Stimulated activated CD8-positive, alpha-beta memory T cell treated with anti-CD3 and anti-CD28 coated beads, Interleukin-12 subunit alpha, Interleukin-12 subunit beta, amount 100 ng/mL, for 4 hours (primary cell): ENCODE data around the gene IBA57.

Experiments
- DNase-seq: peaks from one replicate; pipeline ENCODE4 v3.0.0-alpha.2; 2020; ENCODE audit warnings: low read depth

IBA57 gene

DNA sequence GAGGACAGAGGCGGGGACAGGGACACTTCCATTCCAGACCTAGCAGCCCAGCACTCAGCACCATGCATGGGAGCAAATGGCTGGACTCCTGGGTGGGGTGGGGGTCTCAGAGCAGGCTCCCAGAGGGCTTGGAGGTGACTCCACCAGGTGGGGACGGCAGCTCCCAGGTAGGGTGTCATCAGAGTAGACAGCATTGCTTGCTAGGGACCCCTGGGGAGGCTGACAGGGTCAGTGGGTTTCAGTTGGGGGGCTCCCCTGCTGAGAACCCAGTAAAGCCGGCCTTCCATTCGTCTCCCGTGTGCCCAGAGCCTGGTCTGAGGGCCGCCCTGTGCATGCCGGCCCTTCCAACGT, 20.6 kb upstream of the IBA57 start:
- no peak for DNase-seq

DNA sequence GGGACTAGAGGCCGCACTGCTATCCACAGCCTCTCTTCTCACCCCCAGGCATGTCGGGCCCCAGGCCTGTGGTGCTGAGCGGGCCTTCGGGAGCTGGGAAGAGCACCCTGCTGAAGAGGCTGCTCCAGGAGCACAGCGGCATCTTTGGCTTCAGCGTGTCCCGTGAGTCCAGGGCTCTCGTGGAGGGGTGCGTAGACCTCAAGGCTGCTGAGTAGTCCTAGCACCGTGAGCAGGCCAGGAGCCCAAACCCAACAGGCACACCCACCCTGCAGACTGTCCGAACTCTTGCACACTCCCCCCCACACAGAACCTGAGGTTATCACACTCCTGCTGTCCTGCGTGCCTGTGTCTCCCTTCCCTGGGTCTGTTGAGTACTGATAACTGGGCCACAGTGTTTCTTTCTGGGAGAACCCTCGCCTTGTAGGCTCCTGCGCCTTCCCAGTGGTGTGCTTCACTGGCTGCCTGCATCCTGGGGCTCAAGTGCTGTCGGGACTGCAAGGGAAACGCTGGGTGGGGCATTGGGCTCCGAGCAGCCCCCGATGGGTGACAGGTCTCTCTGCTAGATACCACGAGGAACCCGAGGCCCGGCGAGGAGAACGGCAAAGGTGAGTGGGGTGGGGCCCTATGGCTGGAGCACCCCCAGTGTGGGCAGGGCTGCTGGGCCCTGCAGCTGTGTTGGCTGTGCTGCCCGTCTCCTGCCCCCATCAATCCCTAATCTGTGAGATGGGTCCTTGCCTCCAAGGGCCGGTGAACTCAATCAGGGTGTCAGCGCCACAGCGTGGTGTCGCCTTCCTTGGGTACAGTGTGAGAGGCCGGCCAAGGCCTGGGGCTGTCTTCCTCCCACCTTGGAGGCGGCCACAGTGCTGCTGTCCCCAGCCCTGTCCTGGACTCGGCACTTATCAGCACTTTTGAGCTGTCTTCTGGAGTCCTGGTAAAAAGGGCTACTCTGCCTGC, 19.9 kb upstream of the IBA57 start:
- no peak for DNase-seq

GRCh38 chr1:228146417-228147150, 19.0 kb upstream of the IBA57 start:
- no peak for DNase-seq

DNA sequence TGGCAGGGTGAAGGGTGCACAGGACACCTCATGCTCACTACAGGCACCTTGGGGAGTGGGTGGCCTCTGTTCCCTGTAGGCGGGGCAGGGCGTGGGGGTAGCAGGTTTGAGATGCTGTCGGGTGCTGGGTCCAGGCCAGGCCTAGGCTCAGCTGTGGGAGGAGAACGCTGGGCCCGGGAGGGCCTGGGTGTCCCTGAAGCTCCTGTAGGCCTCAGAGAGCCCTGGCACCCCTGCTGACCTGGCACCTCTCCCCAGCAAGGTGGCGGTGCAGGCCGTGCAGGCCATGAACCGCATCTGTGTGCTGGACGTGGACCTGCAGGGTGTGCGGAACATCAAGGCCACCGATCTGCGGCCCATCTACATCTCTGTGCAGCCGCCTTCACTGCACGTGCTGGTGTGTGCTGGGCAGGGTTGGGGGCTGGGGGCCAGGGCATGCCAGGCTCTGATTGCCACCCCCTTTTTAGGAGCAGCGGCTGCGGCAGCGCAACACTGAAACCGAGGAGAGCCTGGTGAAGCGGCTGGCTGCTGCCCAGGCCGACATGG, 18.4 kb upstream of the IBA57 start:
- DNase-seq, result no peak

GRCh38 chr1:228147768-228148167, 17.8 kb upstream of the IBA57 start:
- no peak for DNase-seq

DNA sequence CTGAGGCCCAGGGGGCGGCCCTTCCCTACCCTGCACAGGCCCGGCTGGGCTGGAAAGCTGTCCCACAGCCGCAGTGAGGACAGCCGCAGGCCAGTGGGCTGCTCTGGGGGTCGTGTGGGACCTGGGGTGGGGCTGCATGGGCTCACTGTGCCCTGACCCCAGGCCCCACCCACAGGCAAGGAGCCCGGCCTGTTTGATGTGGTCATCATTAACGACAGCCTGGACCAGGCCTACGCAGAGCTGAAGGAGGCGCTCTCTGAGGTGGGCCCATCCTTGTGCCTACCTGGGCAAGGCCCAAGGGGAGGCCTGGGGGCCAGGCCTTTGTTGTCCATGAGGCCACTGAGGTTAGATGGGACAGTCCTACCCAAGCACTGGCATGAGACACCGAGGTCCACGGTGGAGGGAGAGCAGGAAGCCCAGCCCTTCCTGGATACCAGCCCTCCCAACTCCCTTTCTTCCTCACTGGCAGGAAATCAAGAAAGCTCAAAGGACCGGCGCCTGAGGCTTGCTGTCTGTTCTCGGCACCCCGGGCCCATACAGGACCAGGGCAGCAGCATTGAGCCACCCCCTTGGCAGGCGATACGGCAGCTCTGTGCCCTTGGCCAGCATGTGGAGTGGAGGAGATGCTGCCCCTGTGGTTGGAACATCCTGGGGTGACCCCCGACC, 17.3 kb upstream of the IBA57 start:
- no peak for DNase-seq

GRCh38 chr1:228148935-228149405, 16.6 kb upstream of the IBA57 start:
- no peak for DNase-seq

GRCh38 chr1:228149406-228150119, 16.0 kb upstream of the IBA57 start, which contains the start of gene GJC2:
TSS of gene GJC2 (plus strand) at chr1:228149930. CDS start at chr1:228157759, 7,829 bp downstream.
- DNase-seq, result no peak

DNA sequence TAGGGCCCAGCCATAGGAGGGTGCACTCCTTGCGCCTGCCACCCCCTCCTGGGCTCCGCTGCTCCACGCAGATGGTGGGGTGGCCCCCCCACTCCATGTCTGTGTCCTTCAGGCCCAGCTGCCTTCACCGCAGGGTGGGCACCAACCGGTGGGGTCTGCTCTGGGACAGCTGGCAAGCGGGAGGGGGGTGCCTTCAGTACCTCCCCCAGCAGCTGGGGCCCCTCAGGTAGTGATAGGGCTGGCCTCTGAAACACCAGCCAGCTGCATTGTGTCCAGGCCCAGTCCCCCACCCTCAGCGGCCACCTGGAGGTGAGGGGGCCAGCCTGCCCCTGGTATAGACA, 15.5 kb upstream of the IBA57 start:
- no peak for DNase-seq

- no peak for DNase-seq
Observed at GRCh38 chr1:228150461-228151179, 15.0 kb upstream of the IBA57 start.

DNA sequence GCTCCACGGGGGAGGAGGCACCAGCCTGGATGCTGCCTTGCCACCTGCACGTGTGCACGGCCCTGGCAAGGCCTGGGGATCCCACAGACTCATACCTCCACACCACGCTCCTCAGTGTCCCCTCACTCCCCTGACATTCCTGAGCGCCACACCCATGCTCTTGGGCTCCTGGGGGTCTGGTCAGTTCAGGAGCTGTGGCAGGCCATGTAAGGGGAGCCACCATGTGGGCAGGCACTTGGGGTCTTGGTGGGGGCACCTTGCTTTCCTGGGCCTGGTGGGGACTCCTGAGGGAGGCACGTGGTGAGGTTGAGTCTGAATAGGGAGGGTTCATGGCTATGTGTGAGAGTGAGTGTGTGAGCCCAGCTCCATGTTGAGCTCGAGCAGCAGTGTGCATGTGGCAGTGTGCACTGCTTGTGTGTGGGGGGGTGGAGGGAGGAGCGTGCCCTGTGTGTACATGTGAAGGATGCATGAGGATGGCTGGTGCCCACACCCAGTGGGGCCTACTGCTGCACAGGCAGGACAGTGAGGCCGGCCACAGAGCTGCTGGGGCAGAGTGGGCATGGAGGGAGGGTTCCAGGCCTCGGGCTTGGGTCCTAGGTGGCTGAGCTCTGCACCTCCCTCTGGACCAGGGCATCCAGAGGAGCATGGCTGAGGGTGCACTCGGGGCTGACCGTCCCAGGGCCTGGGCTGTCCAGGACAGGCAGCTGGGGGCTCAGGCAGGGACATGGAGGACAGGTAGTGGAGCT, 14.3 kb upstream of the IBA57 start:
- no peak for DNase-seq

DNA sequence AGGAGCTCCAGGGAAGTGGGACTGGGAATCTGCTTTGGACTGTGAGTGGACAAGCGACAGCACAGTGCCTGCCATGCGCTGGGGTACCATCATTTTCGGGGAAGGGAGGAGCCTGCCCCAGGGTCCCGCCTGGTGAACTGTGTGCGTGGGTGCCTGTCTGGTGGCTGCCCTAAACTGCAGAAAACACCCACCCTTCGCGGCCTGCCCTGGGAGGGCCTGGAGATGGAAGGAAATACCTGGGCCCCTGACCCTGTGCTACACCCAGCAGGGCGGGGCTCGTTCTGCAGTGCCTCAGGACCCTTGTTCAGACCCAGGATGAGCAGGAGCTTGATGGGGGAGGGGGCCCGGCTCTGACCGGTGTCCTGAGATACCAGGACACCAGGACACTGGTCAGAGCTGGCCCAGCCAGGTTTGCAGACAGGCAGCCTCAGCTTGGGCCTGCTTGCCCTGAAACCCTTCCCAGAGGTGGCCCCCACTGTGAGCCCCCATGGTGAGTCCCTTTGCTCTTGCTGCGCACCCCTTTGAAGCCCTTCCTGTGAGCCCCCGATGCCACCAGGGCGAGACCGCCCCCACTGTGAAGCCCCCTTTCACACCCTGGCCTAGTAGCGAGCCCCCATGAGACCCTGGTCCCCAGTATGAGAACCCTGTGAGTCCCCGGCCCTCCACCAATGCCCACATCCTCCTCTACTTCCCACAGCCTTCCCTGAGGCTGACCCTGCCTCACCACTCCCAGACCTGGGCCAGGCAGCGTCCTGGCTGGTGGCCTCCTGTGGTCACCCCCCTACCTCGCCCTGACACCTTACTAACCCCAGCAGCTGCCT, 13.3 kb upstream of the IBA57 start:
- no peak for DNase-seq

- no peak for DNase-seq
Observed at GRCh38 chr1:228152918-228153258, 12.7 kb upstream of the IBA57 start.

DNA sequence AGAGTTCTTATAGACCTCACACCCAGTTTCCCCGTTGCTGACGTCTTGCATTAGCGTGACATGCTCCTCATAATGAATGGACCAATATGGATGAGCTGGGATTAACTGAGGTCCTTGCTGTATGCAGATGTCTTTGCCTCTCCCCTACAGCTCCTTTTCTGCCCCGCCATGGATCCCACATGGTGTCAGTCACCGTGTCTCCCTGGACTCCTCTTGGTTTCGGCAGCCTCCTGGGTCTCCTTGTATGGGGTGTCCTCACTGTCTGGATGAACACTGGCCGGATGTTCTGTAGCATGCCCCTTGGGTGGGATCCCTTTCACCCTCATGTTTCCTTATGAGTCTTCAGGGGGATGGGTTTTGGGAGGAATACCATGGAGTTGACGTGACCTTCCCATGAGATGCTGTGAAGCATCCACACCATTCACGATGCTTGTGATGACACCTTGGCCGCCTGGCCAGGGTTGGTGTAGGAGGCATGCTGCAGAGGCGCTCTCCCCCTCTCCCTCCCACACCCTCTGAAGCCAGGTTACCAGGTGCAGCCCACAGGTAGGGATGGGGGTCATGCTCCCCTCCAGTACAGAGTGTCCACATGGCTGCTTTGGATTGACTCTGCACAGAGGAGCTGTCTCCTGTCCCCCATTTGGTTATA, 11.5 kb upstream of the IBA57 start:
- no peak for DNase-seq

GRCh38 chr1:228154670-228155571, 10.7 kb upstream of the IBA57 start:
- DNase-seq, result no peak

GRCh38 chr1:228155596-228156514, 9.7 kb upstream of the IBA57 start:
- DNase-seq, result no peak

DNA sequence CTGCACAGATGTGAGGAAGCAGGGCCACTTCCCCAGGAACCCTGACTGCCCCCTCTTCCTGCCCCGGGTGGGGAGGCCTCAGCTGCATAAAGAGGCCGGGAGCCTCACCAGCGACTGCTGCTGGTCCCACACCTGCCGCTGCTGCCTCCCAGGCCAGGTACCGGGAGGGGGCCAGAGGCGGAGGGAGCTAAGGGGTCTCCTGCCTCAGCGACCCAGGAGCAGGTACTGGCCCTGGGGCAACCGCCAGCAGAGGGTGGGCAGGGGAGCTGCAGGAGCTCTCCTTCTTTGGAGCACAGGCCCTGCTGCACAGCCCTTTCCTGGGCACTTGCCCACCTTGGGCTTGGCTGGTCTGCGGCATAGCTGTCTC, 9.1 kb upstream of the IBA57 start:
- DNase-seq, result no peak
